H1 (cell line): ENCODE results near the gene VEPH1. TPM values are rescaled to one million over a fixed set of nuclear protein-coding genes. Genes with fewer than 3 reads are reported as not detected.

Experiments used
- CTCF ChIA-PET: fragments of 300-600 bp; sonication (Branson Sonifier 250); formaldehyde crosslinking; loops from one replicate; lab custom pipeline; 2021; ENCODE audit not compliant: partially characterized antibody; lab: Charles Lee
- POLR2A ChIA-PET: fragments of 300-600 bp; sonication (Branson Sonifier 250); formaldehyde crosslinking; loops from one replicate; lab custom pipeline; 2021; ENCODE audit warnings: inconsistent platforms; ENCODE audit not compliant: partially characterized antibody; lab: Charles Lee
- DNase-seq, 2 experiments: peaks; one replicate each; pipeline versions ENCODE4 v3.0.0 to v3.0.0-alpha.2; 2010 to 2022; ENCODE audit warnings: low spot score in 2 of 2, low read depth in 1 of 2, mixed read lengths in 1 of 2
- FAIRE-seq: peaks from 2 replicates; lab custom pipeline; 2011; peaks lifted over from hg19 to GRCh38; lab: Jason Lieb, UNC
- H2AFZ ChIP-seq: 2 replicates; pipeline ENCODE4 v1.8.1; 2012; ENCODE audit warnings: low read length, inconsistent platforms
- H2AK5ac ChIP-seq: 2 replicates; pipeline ENCODE4 v1.6.1; 2013; ENCODE audit warnings: low read depth, low read length
- H2BK120ac ChIP-seq: replicated peaks from 2 replicates; pipeline ENCODE3; 2013; ENCODE audit warnings: low read depth, low read length, inconsistent platforms
- H2BK12ac ChIP-seq: 2 replicates; pipeline ENCODE4 v1.6.1; 2013; ENCODE audit warnings: low read depth, low read length
- H2BK15ac ChIP-seq: 2 replicates; pipeline ENCODE4 v1.6.1; 2013; ENCODE audit warnings: low read length
- H2BK20ac ChIP-seq: 2 replicates; pipeline ENCODE4 v1.6.1; 2013; ENCODE audit warnings: low read length
- H2BK5ac ChIP-seq: 2 replicates; pipeline ENCODE4 v1.6.1; 2013; ENCODE audit warnings: low read depth, low read length
- H3K14ac ChIP-seq: 2 replicates; pipeline ENCODE4 v1.6.1; 2013; ENCODE audit warnings: inconsistent platforms; ENCODE audit not compliant: insufficient read length
- H3K18ac ChIP-seq: 2 replicates; pipeline ENCODE4 v1.6.1; 2013; ENCODE audit warnings: low read length; ENCODE audit errors: extremely low read depth
- H3K23ac ChIP-seq: 2 replicates; pipeline ENCODE4 v1.6.1; 2013; ENCODE audit warnings: inconsistent platforms; ENCODE audit not compliant: insufficient read length
- H3K23me2 ChIP-seq: 2 replicates; pipeline ENCODE4 v1.6.1; 2013; ENCODE audit warnings: low read depth, low read length
- H3K27ac ChIP-seq: 2 replicates; pipeline ENCODE4 v1.6.1; 2011; ENCODE audit warnings: low read depth, low read length, inconsistent platforms
- H3K27me3 ChIP-seq, 4 experiments: replicated peaks in 1 of 4; 1 replicate in 1 of 4; 2 replicates in 3 of 4; pipeline versions ENCODE4 v1.6.1 to v1.8.1; 2011 to 2013; ENCODE audit warnings: low read length in 3 of 4, mild to moderate bottlenecking in 3 of 4, inconsistent platforms in 2 of 4, mixed read lengths in 2 of 4, moderate library complexity in 1 of 4; ENCODE audit not compliant: control insufficient read depth in 3 of 4, insufficient read depth in 3 of 4; ENCODE audit errors: extremely low read depth in 1 of 4
- H3K36me3 ChIP-seq, 4 experiments: 2 replicates each; pipeline versions ENCODE4 v1.6.1 to v1.8.1; 2011 to 2013; ENCODE audit warnings: mild to moderate bottlenecking in 4 of 4, low read length in 3 of 4, moderate library complexity in 2 of 4, control low read depth in 1 of 4, inconsistent platforms in 1 of 4; ENCODE audit not compliant: insufficient read depth in 4 of 4, control insufficient read depth in 2 of 4
- H3K4ac ChIP-seq: replicated peaks from 2 replicates; pipeline ENCODE3; 2013; ENCODE audit warnings: low read length, low read depth, mixed read lengths, inconsistent platforms; ENCODE audit not compliant: insufficient read length
- H3K4me1 ChIP-seq, 4 experiments: replicated peaks in 1 of 4; 1 replicate in 1 of 4; 2 replicates in 3 of 4; pipeline versions ENCODE4 v1.6.1 to v1.8.1; 2011 to 2013; ENCODE audit warnings: low read length in 3 of 4, inconsistent platforms in 2 of 4, mixed read lengths in 1 of 4; ENCODE audit not compliant: insufficient read depth in 4 of 4, control insufficient read depth in 3 of 4
- H3K4me2 ChIP-seq, 2 experiments: 2 replicates each; pipeline versions ENCODE4 v1.6.1 to v1.8.1; 2011 to 2013; ENCODE audit warnings: low read depth in 2 of 2, low read length in 2 of 2, control low read depth in 1 of 2, inconsistent platforms in 1 of 2, mild to moderate bottlenecking in 1 of 2; ENCODE audit not compliant: insufficient read depth in 1 of 2
- H3K4me3 ChIP-seq, 4 experiments: fragments of 200-600, 300-600 bp in 1 of 4; sonication (generic), shearing (Covaris generic), sonication (Bioruptor Twin) in 1 of 4; 2 replicates each; pipeline versions ENCODE4 v1.5.1 to v1.8.1; 2011 to 2016; ENCODE audit warnings: low read length in 4 of 4, low read depth in 3 of 4, control low read depth in 2 of 4, inconsistent platforms in 2 of 4, mild to moderate bottlenecking in 2 of 4, mixed read lengths in 1 of 4, moderate library complexity in 1 of 4; ENCODE audit not compliant: insufficient read depth in 2 of 4; ENCODE audit errors: extremely low read depth in 1 of 4
- H3K56ac ChIP-seq: replicated peaks from 2 replicates; pipeline ENCODE3; 2013; ENCODE audit warnings: low read depth, mild to moderate bottlenecking, mixed read lengths, low read length, inconsistent platforms; ENCODE audit not compliant: insufficient read length
- H3K79me1 ChIP-seq: 2 replicates; pipeline ENCODE4 v1.6.1; 2013; ENCODE audit warnings: low read depth, low read length, control low read depth
- H3K79me2 ChIP-seq, 2 experiments: 2 replicates each; pipeline versions ENCODE4 v1.6.1 to v1.8.1; 2012 to 2013; ENCODE audit warnings: low read length in 2 of 2, mild to moderate bottlenecking in 2 of 2, inconsistent platforms in 1 of 2; ENCODE audit not compliant: insufficient read depth in 2 of 2, control insufficient read depth in 1 of 2
- H3K9ac ChIP-seq, 4 experiments: replicated peaks in 1 of 4; 1 replicate in 1 of 4; 2 replicates in 3 of 4; pipeline versions ENCODE4 v1.6.1 to v1.8.1; 2011 to 2013; ENCODE audit warnings: low read depth in 3 of 4, low read length in 3 of 4, control low read depth in 2 of 4, mild to moderate bottlenecking in 2 of 4, moderate library complexity in 2 of 4, inconsistent platforms in 1 of 4; ENCODE audit errors: extremely low read depth in 1 of 4
- H3K9me3 ChIP-seq, 2 experiments: 2 replicates each; pipeline versions ENCODE4 v1.6.1 to v1.8.1; 2012 to 2013; ENCODE audit warnings: mild to moderate bottlenecking in 2 of 2, moderate library complexity in 2 of 2, control low read depth in 1 of 2, inconsistent platforms in 1 of 2, low read depth in 1 of 2, low read length in 1 of 2, mixed read lengths in 1 of 2; ENCODE audit not compliant: insufficient read depth in 2 of 2
- H4K20me1 ChIP-seq, 2 experiments: replicated peaks in 1 of 2; 2 replicates each; pipeline versions ENCODE3 to v1.8.1; 2011 to 2013; ENCODE audit warnings: inconsistent platforms in 2 of 2, low read length in 2 of 2, mild to moderate bottlenecking in 1 of 2; ENCODE audit not compliant: insufficient read depth in 2 of 2, control insufficient read depth in 1 of 2
- H4K5ac ChIP-seq: 2 replicates; pipeline ENCODE4 v1.6.1; 2013; ENCODE audit warnings: low read length, low read depth, mixed read lengths, inconsistent platforms; ENCODE audit not compliant: insufficient read length
- H4K8ac ChIP-seq: 2 replicates; pipeline ENCODE4 v1.8.0; 2013; ENCODE audit warnings: mild to moderate bottlenecking, moderate library complexity, low read length, inconsistent platforms; ENCODE audit not compliant: insufficient read depth; ENCODE audit errors: extremely low read depth
- H4K91ac ChIP-seq: replicated peaks from 2 replicates; pipeline ENCODE3; 2013; ENCODE audit warnings: low read length, mixed read lengths, inconsistent platforms; ENCODE audit not compliant: insufficient read length
- BCL11A ChIP-seq, 2 experiments: IDR thresholded peaks; one replicate each; pipeline ENCODE4 v1.6.1; 2011; ENCODE audit warnings: low read depth in 2 of 2, low read length in 2 of 2, mild to moderate bottlenecking in 2 of 2
- WGBS, 2 experiments: shearing (Covaris generic) in 1 of 2; methylation state at CpG; one replicate each; pipeline versions ENCODE4 v1.1.6 to v1.1.7; 2013 to 2015; ENCODE audit warnings: low lambda C conversion rate in 2 of 2, mixed read lengths in 2 of 2, inconsistent platforms in 1 of 2, low coverage in 1 of 2, missing lambda C conversion rate in 1 of 2; ENCODE audit not compliant: insufficient replicate concordance in 2 of 2, insufficient coverage in 1 of 2, insufficient read length in 1 of 2; ENCODE audit errors: extremely low coverage in 1 of 2, missing lambda C conversion rate in 1 of 2; 5-methylcytosine and 5-hydroxymethylcytosine counted together
- polyA plus RNA-seq, 7 experiments: library from polyadenylated mRNA; depleted of rRNA in 3 of 7; stranded (reverse) in 5 of 7; unstranded in 2 of 7; fragments of >200 nt in 5 of 7; fragments of 200-250 nt in 2 of 7; gene quantifications; 1 replicate in 5 of 7; 2 replicates in 1 of 7; 4 replicates in 1 of 7; pipeline versions ENCODE4 v1.2.1 to v1.2.3, GENCODE V29; 2011 to 2013; ENCODE audit warnings: missing spikeins in 2 of 7, mixed read lengths in 2 of 7
- total RNA-seq: library from RNA; stranded (reverse); fragmentation: NEBNext Ultra II Directional; extraction: Animal tissue kit (Norgen Biotek cat#: 25700); gene quantifications from 2 replicates; pipeline ENCODE4 v1.2.1, GENCODE V29; 2021

VEPH1 gene
- total and polyA plus RNA-seq, 2 of the 8 experiments (the other 6 are each of a cell fraction or from before 2014, with no cell fraction given), result 12.0 to 18.3 TPM

- no peak overlapping the region for H2AFZ ChIP-seq
- H3K79me1 ChIP-seq, result no peaks in the 10 kb centered on the region
- CTCF ChIA-PET, result interaction anchor here (1.3 to 1.6 kb wide), 2 partner anchors 29 to 36 kb away, joined by 3 read pairs; no protein-coding TSS in a partner anchor
- TF ChIP-seq BCL11A (IDR thresholded peaks at IDR 0.05; ENCODE audit: low read depth in 2 of 2, low read length in 2 of 2), result no peak
- TF ChIP-seq, all 59 proteins: peak for 0
- Histone ChIP-seq H3K9ac (no peak overlapping the region), H3K23me2 (no peaks in the 10 kb centered on the region), H4K20me1 (no peaks in the 10 kb centered on the region), H3K36me3 (no peaks in the 10 kb centered on the region), H2BK15ac (no peak overlapping the region), H3K4ac (no peak overlapping the region), H3K4me3 (no peak overlapping the region), H3K79me2 (no peaks in the 10 kb centered on the region), H3K4me2 (no peak overlapping the region), H2AK5ac (no peak overlapping the region), H3K14ac (no peak overlapping the region), H4K8ac (no peak overlapping the region), H3K9me3 (no peaks in the 10 kb centered on the region), H4K5ac (no peak overlapping the region), H4K91ac (no peak overlapping the region), H2BK12ac (no peak overlapping the region), H3K27me3 (no peaks in the 10 kb centered on the region), H3K18ac (no peak overlapping the region), H2BK120ac (no peak overlapping the region), H3K4me1 (no peaks in the 10 kb centered on the region), H2BK20ac (no peak overlapping the region), H2BK5ac (no peak overlapping the region), H3K27ac (no peak overlapping the region), H3K23ac (no peak overlapping the region), H3K56ac (no peak overlapping the region)
- POLR2A ChIA-PET, result no interaction called here
- 92% methylated on average over 5 of the region's 5 CpGs; no CpG with 5 or more reads in 1 of the 2 experiments for WGBS, 2 experiments
- no peak for FAIRE-seq
- no peak for DNase-seq
Measured at GRCh38 chr3:157318639-157319288, 184.5 kb downstream of the VEPH1 start.
